Measurements from ENCODE around the gene SLC25A47. TPM values are rescaled to one million over a fixed set of nuclear protein-coding genes. Genes with fewer than 3 reads are reported as not detected.

SLC25A47 gene
- total RNA-seq: not detected
- under 1 TPM in 1 of 3 donors, not detected in 2; 0.22 TPM for polyA plus RNA-seq

DNA sequence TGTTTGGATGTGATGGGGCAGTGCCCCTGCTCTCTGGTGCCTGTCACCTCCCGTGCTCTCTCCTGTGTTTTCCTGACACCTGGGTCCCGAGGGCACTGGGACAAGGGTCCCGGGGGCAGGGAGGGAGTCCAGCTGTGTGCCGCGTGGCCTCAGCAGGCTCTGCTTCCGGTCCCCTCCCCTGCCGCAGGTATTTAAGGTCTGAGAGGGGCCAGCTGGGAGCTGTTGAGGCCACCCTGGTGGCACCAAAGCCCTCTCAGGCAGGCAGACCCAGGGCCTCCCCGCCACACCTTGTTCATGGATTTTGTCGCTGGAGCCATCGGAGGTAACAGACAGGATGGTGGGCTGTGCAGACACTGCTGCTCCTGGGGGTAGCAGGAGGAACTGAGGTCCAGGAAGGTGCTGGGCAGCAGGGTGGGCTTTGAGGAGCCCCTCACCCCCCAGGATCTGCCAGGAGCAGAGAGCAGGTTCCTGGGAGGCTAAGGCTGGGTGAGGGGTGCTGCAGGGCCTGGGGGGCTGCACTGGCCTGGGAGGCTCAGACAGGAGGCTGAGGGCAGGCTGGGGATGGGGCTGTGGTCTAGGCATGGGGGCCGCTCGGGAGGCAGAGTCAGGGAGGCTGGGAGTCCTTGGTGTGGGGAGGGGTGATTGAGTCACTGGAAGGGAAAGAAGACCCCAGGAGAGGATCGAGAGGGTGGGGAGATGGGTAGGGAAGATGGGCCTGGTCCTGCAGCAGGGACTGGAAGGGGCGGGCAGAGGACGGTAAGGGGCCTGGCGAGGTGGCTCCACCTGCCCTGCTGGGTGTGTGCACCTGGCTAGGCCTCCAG is at the start of gene SLC25A47:
SLC25A47 (plus strand) TSS at position 219 of the 821 bp plus-strand sequence; CDS start at position 295, 76 bp downstream.
- no peaks in the 10 kb centered on the region for H3K36me3 ChIP-seq
- intact Hi-C loops (cut with DNase I): no loop called here
- H3K4me3 ChIP-seq: no peak within 1 kb of the TSS
- TF ChIP-seq EP300 (IDR thresholded peaks at IDR 0.05) (no peak), POLR2AphosphoS5 (IDR thresholded peaks at IDR 0.05) (no peak)
- H3K4me1 ChIP-seq: peaks cover 0 to 4% (median 3%) of the 10 kb centered on the region in 4 donors
- no peaks in the 10 kb centered on the region for H3K27me3 ChIP-seq
- H3K27ac ChIP-seq: no peak within 1 kb of the TSS
- no peaks in the 10 kb centered on the region for H3K9me3 ChIP-seq
- 90 to 92% methylated on average over 16 of the region's 16 CpGs for WGBS, 2 donors
- no peak for DNase-seq

DNA sequence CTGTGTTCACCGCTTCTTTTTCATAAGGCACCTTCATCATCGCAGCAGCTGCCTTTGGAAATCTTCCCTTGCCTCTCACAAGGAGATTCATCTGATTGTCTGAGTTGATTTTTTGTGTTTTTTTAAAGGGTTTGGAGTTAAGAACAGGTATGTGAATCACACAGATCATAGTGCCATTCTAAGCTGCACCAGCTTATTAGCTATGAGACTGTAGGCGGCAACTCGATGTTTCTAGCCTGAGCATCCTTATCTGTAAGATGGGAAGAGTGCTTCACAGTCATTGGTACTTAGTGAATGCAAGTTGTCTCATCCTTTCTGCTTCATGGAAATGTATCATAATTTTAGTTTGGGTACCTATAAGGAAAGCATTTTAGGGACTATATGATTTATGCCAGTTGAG is 48.9 kb upstream of the SLC25A47 start:
- no peak for TF ChIP-seq POLR2AphosphoS5 (IDR thresholded peaks at IDR 0.05)
- no peak for TF ChIP-seq EP300 (IDR thresholded peaks at IDR 0.05)
- no peak for TF ChIP-seq POLR2A (IDR thresholded peaks at IDR 0.05)
- TF ChIP-seq, protein P1, sequence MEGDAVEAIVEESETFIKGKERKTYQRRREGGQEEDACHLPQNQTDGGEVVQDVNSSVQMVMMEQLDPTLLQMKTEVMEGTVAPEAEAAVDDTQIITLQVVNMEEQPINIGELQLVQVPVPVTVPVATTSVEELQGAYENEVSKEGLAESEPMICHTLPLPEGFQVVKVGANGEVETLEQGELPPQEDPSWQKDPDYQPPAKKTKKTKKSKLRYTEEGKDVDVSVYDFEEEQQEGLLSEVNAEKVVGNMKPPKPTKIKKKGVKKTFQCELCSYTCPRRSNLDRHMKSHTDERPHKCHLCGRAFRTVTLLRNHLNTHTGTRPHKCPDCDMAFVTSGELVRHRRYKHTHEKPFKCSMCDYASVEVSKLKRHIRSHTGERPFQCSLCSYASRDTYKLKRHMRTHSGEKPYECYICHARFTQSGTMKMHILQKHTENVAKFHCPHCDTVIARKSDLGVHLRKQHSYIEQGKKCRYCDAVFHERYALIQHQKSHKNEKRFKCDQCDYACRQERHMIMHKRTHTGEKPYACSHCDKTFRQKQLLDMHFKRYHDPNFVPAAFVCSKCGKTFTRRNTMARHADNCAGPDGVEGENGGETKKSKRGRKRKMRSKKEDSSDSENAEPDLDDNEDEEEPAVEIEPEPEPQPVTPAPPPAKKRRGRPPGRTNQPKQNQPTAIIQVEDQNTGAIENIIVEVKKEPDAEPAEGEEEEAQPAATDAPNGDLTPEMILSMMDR (IDR thresholded peaks at IDR 0.05): no peak
- Histone ChIP-seq H3K36me3 (peaks cover 0 to 15% (median 0%) of the 10 kb centered on the region in 4 donors), H3K27me3 (no peaks in the 10 kb centered on the region), H3K9me3 (no peaks in the 10 kb centered on the region), H3K4me1 (peaks cover 0 to 42% (median 22%) of the 10 kb centered on the region in 4 donors), H3K27ac (no peak overlapping the region), H3K4me3 (no peak overlapping the region)
- intact Hi-C loops (cut with DNase I): no loop called here
- no peak for DNase-seq
- WGBS, 2 donors: 96 to 100% methylated on average over 4 of the region's 4 CpGs

GRCh38 chr14:100275214-100275613 is 47.9 kb upstream of the SLC25A47 start:
- Histone ChIP-seq H3K4me3 (no peak overlapping the region), H3K27ac (no peak overlapping the region), H3K9me3 (no peaks in the 10 kb centered on the region), H3K36me3 (peaks cover 0 to 15% (median 0%) of the 10 kb centered on the region in 4 donors), H3K4me1 (peaks cover 0 to 42% (median 21%) of the 10 kb centered on the region in 4 donors), H3K27me3 (no peaks in the 10 kb centered on the region)
- TF ChIP-seq, protein P1 (IDR thresholded peaks at IDR 0.05): no peak
- no peak for TF ChIP-seq EP300 (IDR thresholded peaks at IDR 0.05)
- TF ChIP-seq POLR2AphosphoS5 (IDR thresholded peaks at IDR 0.05): no peak
- no peak for TF ChIP-seq POLR2A (IDR thresholded peaks at IDR 0.05)
- WGBS, 2 donors: 55 to 83% methylated on average over 7 of the region's 7 CpGs
- DNase-seq: no peak
- intact Hi-C loops (cut with DNase I): no loop called here

DNA sequence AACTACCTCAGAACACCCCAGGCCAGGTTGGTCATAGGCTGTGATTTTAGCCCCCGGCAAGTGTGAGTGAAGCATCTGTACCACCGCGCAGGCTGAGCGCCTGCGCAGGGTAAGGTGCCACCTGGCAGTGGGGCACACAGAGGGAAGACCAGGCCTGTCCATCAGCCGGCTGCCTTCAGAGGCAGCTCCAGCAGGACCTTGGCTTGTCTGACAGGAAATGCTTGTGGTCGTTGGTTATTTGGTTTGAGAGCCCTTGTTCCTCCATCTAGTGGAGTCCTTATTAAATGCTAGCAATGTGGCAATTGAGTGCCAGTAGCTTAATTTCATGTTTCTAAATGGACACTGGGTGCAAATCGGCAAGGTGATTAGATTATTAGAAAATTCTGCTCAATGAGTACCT is 44.4 kb upstream of the SLC25A47 start:
- no peak for DNase-seq
- Histone ChIP-seq H3K4me1 (peaks cover 0 to 34% (median 21%) of the 10 kb centered on the region in 4 donors), H3K36me3 (peaks cover 0 to 15% (median 0%) of the 10 kb centered on the region in 4 donors), H3K4me3 (no peak overlapping the region), H3K27ac (no peak overlapping the region), H3K9me3 (no peaks in the 10 kb centered on the region), H3K27me3 (no peaks in the 10 kb centered on the region)
- no peak for TF ChIP-seq EP300 (IDR thresholded peaks at IDR 0.05)
- TF ChIP-seq POLR2A (IDR thresholded peaks at IDR 0.05): no peak
- TF ChIP-seq POLR2AphosphoS5 (IDR thresholded peaks at IDR 0.05): no peak
- TF ChIP-seq, protein P1 (IDR thresholded peaks at IDR 0.05): no peak
- 63 to 73% methylated on average over 8 of the region's 8 CpGs for WGBS, 2 donors
- intact Hi-C loops (cut with DNase I): no loop called here

DNA sequence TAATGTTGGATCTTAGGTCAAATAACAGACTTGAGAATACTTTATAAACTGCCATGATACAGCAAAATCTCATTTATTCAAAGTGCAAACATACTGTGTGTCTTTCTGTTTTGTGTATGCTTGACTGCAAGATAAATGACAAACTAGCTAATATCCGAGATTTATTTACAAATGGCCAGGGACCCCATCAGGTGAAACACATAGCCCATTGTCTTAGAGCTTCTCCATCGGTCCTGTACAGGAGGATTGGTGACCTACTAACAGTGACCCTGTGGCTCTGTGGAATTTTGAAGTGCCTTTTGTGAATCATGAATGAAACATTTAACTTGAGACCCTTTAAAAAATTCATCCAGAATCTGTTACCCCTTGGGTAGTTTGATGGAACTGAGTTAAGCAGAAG is 44.0 kb upstream of the SLC25A47 start:
- no peak for DNase-seq
- Histone ChIP-seq H3K27ac (no peak overlapping the region), H3K27me3 (no peaks in the 10 kb centered on the region), H3K9me3 (no peaks in the 10 kb centered on the region), H3K4me3 (no peak overlapping the region), H3K4me1 (peaks cover 0 to 34% (median 21%) of the 10 kb centered on the region in 4 donors), H3K36me3 (peaks cover 0 to 15% (median 0%) of the 10 kb centered on the region in 4 donors)
- WGBS, 2 donors: 85 to 88% methylated on average over 2 of the region's 2 CpGs
- intact Hi-C loops (cut with DNase I): no loop called here
- no peak for TF ChIP-seq EP300 (IDR thresholded peaks at IDR 0.05)
- TF ChIP-seq POLR2A (IDR thresholded peaks at IDR 0.05): no peak
- no peak for TF ChIP-seq POLR2AphosphoS5 (IDR thresholded peaks at IDR 0.05)
- TF ChIP-seq, protein P1 (IDR thresholded peaks at IDR 0.05): no peak

All from sigmoid colon (tissue), 7 donors.